Mesendoderm (in vitro differentiated cells): ENCODE data around the gene FBXO22.
"Not testable (repeated sequence)": the region's sequence is repeated elsewhere in the genome, so short reads cannot be mapped to it uniquely, and the experiment has no call there.

Experiments used
- DNase-seq: peaks from one replicate; pipeline ENCODE4 v3.0.0; 2013
- H2AK5ac ChIP-seq: 2 replicates; pipeline ENCODE4 v1.6.1; 2013; ENCODE audit warnings: low read length, inconsistent platforms
- H2BK120ac ChIP-seq: 2 replicates; pipeline ENCODE4 v1.6.1; 2013; ENCODE audit warnings: low read depth, mild to moderate bottlenecking, low read length, moderate library complexity, mixed read lengths
- H2BK15ac ChIP-seq: replicated peaks from 2 replicates; pipeline ENCODE4 v1.6.1; 2013; ENCODE audit warnings: low read depth, mild to moderate bottlenecking, moderate library complexity
- H2BK5ac ChIP-seq: 2 replicates; pipeline ENCODE4 v1.6.1; 2013; ENCODE audit warnings: low read length, inconsistent platforms
- H3K18ac ChIP-seq: 2 replicates; pipeline ENCODE4 v1.6.1; 2013; ENCODE audit warnings: mild to moderate bottlenecking, low read length, mixed read lengths
- H3K23ac ChIP-seq: one replicate; pipeline ENCODE4 v1.6.1; 2013; ENCODE audit warnings: low read length
- H3K27ac ChIP-seq: 2 replicates; pipeline ENCODE4 v1.5.1; 2013; ENCODE audit warnings: low read depth, mild to moderate bottlenecking, inconsistent platforms, low read length, moderate library complexity
- H3K27me3 ChIP-seq: 2 replicates; pipeline ENCODE4 v1.6.1; 2013; ENCODE audit warnings: low read length, control low read depth, mild to moderate bottlenecking, inconsistent platforms; ENCODE audit not compliant: insufficient read depth, poor library complexity
- H3K36me3 ChIP-seq: 2 replicates; pipeline ENCODE4 v1.6.1; 2013; ENCODE audit warnings: low read length, inconsistent platforms; ENCODE audit not compliant: control insufficient read depth, insufficient read depth
- H3K4ac ChIP-seq: one replicate; pipeline ENCODE4 v1.6.1; 2013; ENCODE audit warnings: low read depth, mild to moderate bottlenecking, low read length, moderate library complexity
- H3K4me1 ChIP-seq: 2 replicates; pipeline ENCODE4 v1.6.1; 2013; ENCODE audit warnings: low read depth, low read length, inconsistent platforms; ENCODE audit not compliant: control insufficient read depth
- H3K4me2 ChIP-seq: 2 replicates; pipeline ENCODE4 v1.6.1; 2013; ENCODE audit warnings: low read length
- H3K4me3 ChIP-seq: 2 replicates; pipeline ENCODE4 v1.5.1; 2013; ENCODE audit warnings: mild to moderate bottlenecking, low read length
- H3K56ac ChIP-seq: one replicate; pipeline ENCODE4 v1.6.1; 2013; ENCODE audit warnings: low read length
- H3K79me1 ChIP-seq: 2 replicates; pipeline ENCODE4 v1.6.1; 2013; ENCODE audit warnings: low read length, inconsistent platforms
- H3K79me2 ChIP-seq: 2 replicates; pipeline ENCODE4 v1.6.1; 2013; ENCODE audit warnings: mild to moderate bottlenecking, low read length; ENCODE audit not compliant: control insufficient read depth, insufficient read depth
- H3K9ac ChIP-seq: 2 replicates; pipeline ENCODE4 v1.6.1; 2013; ENCODE audit warnings: low read length, inconsistent platforms
- H4K5ac ChIP-seq: one replicate; pipeline ENCODE4 v1.6.1; 2013; ENCODE audit warnings: low read length
- H4K8ac ChIP-seq: one replicate; pipeline ENCODE4 v1.6.1; 2013; ENCODE audit warnings: low read depth, mild to moderate bottlenecking, control low read depth, low read length, moderate library complexity
- WGBS: extraction: QIAGEN DNeasy Blood & Tissue Kit; methylation state at CpG from one replicate; pipeline ENCODE4 v1.1.7; 2013; ENCODE audit warnings: low lambda C conversion rate, missing lambda C conversion rate; ENCODE audit not compliant: insufficient coverage; ENCODE audit errors: extremely low coverage; 5-methylcytosine and 5-hydroxymethylcytosine counted together

The FBXO22 gene

DNA sequence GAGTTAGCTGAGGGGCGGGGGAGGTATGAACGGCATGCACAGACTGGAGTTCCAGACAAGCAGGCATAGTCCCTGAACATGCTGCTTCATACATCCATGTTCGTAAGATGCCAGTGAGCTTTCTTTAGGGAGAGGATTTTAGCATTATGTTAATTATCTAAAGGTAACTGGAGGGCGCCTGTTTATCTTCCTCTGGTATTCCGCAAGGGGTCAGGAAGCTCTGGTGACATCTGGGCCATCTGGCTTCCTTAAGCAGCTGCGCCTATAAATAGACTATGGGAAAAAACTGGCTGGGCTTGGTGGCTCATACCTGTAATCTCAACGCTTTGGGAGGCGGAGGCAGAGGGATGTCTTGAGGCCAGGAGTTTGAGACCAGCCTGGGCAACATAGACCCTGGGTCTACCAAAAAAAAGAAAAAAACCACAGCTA, 1.5 kb upstream of the FBXO22 start:
- no peaks in the 10 kb centered on the region for H3K36me3 ChIP-seq
- WGBS, result no CpG with 5 or more reads among the region's 8 CpGs
- peaks cover 9% of the 10 kb centered on the region for H3K79me1 ChIP-seq
- H3K79me2 ChIP-seq, result peaks cover 17% of the 10 kb centered on the region
- no peak overlapping the region for H2AK5ac ChIP-seq
- no peak overlapping the region for H3K18ac ChIP-seq
- H3K56ac ChIP-seq, result peak overlapping the region; percentile 79
- DNase-seq, result peak; percentile 98
- H3K4me2 ChIP-seq, result no peak overlapping the region
- H4K8ac ChIP-seq, result no peak overlapping the region
- peak overlapping the region; percentile 7 for H3K27ac ChIP-seq
- H3K4ac ChIP-seq, result no peak overlapping the region
- peak overlapping the region; percentile 48 for H3K9ac ChIP-seq
- H2BK15ac ChIP-seq, result no peak overlapping the region
- no peak overlapping the region for H2BK120ac ChIP-seq
- H3K23ac ChIP-seq, result no peak overlapping the region
- H4K5ac ChIP-seq, result no peak overlapping the region
- H3K27me3 ChIP-seq, result no peaks in the 10 kb centered on the region
- no peak overlapping the region for H3K4me3 ChIP-seq
- no peak overlapping the region for H2BK5ac ChIP-seq
- H3K4me1 ChIP-seq, result peaks cover 15% of the 10 kb centered on the region

DNA sequence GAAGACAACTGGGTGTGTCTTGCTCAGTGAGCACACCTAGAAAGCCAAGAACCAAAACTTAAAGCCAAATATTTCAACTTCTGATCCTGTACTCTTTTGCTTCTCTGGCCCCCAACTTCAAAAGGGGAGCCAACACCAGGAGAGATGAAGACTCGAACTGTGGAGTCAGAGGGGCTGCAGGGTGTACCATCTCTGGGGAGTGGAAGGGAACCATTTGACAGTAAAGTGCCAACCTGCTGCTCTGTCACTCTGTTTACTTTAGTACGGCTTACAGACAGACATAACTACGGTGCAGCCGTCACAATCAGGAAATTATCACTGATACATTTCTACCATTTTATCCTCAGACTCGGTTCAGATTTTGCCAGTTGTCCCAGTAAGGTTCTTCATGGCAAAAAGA, 1.6 kb downstream of the FBXO22 start:
- no peak overlapping the region for H3K4me3 ChIP-seq
- H3K36me3 ChIP-seq, result no peaks in the 10 kb centered on the region
- no peak overlapping the region for H2AK5ac ChIP-seq
- H4K5ac ChIP-seq, result no peak overlapping the region
- peaks cover 15% of the 10 kb centered on the region for H3K4me1 ChIP-seq
- H3K79me2 ChIP-seq, result peaks cover 26% of the 10 kb centered on the region
- H3K27me3 ChIP-seq, result no peaks in the 10 kb centered on the region
- no peak overlapping the region for H2BK5ac ChIP-seq
- H3K23ac ChIP-seq, result peak overlapping the region; percentile 53
- no peak overlapping the region for H3K27ac ChIP-seq
- no peak overlapping the region for H4K8ac ChIP-seq
- H3K4ac ChIP-seq, result no peak overlapping the region
- H3K9ac ChIP-seq, result peak overlapping the region; percentile 14
- no peak for DNase-seq
- H3K56ac ChIP-seq, result no peak overlapping the region
- WGBS, result no CpG with 5 or more reads among the region's 5 CpGs
- no peak overlapping the region for H3K18ac ChIP-seq
- H3K4me2 ChIP-seq, result peak overlapping the region; percentile 9
- H2BK120ac ChIP-seq, result no peak overlapping the region
- H2BK15ac ChIP-seq, result no peak overlapping the region
- peaks cover 13% of the 10 kb centered on the region for H3K79me1 ChIP-seq

DNA sequence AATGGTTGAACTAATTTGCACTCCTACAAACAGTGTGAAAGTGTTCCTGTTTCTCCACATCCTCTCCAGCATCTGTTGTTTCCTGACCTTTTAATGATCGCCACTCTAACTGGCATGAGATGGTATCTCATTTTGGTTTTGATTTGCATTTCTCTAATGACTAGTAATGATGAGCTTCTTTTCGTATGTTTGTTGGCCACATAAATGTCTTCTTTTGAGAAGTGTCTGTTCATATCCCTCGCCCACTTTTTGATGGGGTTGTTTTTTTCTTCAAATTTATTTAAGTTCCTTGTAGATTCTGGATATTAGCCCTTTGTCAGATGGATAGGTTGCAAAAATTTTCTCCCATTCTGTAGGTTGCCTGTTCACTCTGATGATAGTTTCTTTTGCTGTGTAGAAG, 6.7 kb downstream of the FBXO22 start:
- not testable (repeated sequence) for H3K36me3 ChIP-seq, H3K27ac ChIP-seq, H2AK5ac ChIP-seq, H3K23ac ChIP-seq, H3K4me1 ChIP-seq, H3K4me3 ChIP-seq, DNase-seq, H4K8ac ChIP-seq, H3K9ac ChIP-seq, H3K4me2 ChIP-seq, H2BK5ac ChIP-seq, H4K5ac ChIP-seq, H2BK120ac ChIP-seq, H3K4ac ChIP-seq, H2BK15ac ChIP-seq, H3K27me3 ChIP-seq, H3K56ac ChIP-seq, H3K18ac ChIP-seq
- Histone ChIP-seq H3K79me2 (peaks cover 23% of the 10 kb centered on the region), H3K79me1 (peaks cover 18% of the 10 kb centered on the region)
- WGBS, result no CpG with 5 or more reads among the region's 3 CpGs

DNA sequence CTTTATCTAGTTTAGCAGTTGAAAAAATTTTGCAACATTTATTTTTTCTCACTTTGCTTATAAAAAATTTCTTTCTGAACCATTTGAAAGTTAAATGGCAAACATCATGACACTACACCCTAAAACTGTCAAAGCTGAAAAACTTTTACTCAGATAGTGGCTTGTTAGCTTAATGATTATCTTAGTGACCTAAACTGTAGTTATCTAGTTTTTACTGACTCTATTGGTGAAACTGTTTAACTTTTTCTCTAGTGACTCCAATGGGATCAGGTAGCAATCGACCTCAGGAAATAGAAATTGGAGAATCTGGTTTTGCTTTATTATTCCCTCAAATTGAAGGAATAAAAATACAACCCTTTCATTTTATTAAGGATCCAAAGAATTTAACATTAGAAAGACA, 13.3 kb downstream of the FBXO22 start:
- peaks cover 12% of the 10 kb centered on the region for H3K79me1 ChIP-seq
- H3K4me3 ChIP-seq, result no peak overlapping the region
- no peak overlapping the region for H3K23ac ChIP-seq
- H3K4me2 ChIP-seq, result no peak overlapping the region
- no peak overlapping the region for H2BK120ac ChIP-seq
- H2BK5ac ChIP-seq, result no peak overlapping the region
- H3K79me2 ChIP-seq, result peaks cover 4% of the 10 kb centered on the region
- no peak overlapping the region for H4K5ac ChIP-seq
- H3K27me3 ChIP-seq, result no peaks in the 10 kb centered on the region
- no peak for DNase-seq
- no peak overlapping the region for H3K9ac ChIP-seq
- H3K27ac ChIP-seq, result no peak overlapping the region
- no peak overlapping the region for H2AK5ac ChIP-seq
- no peak overlapping the region for H4K8ac ChIP-seq
- H3K18ac ChIP-seq, result no peak overlapping the region
- no CpG with 5 or more reads among the region's 1 CpG for WGBS
- H2BK15ac ChIP-seq, result no peak overlapping the region
- no peak overlapping the region for H3K56ac ChIP-seq
- peaks cover 5% of the 10 kb centered on the region for H3K36me3 ChIP-seq
- H3K4ac ChIP-seq, result no peak overlapping the region
- H3K4me1 ChIP-seq, result no peaks in the 10 kb centered on the region

DNA sequence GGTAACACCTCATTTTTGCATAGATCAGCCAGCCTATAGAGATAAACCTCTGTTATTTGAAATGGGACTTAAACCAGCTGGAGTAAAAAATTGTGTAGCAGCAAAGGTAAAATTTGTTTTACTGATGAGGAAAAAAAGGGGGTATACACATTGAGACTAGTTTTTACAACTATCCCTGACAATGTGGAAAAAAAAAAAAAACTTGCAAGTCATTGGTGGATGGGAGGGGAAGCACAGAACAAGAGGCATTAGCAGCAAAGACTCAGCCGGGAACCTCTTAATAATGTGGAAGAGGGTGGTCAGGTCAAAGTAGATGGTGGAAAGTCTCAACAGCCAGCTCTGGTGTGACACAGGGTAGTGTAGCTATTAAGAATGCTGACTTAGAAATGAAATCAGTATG, 14.5 kb downstream of the FBXO22 start:
- WGBS, result no CpG with 5 or more reads among the region's 1 CpG
- Histone ChIP-seq H2AK5ac (no peak overlapping the region), H4K5ac (no peak overlapping the region), H2BK5ac (no peak overlapping the region), H3K9ac (no peak overlapping the region), H3K4me2 (no peak overlapping the region), H3K79me2 (peaks cover 10% of the 10 kb centered on the region), H3K4ac (no peak overlapping the region), H3K27ac (no peak overlapping the region), H3K36me3 (peaks cover 7% of the 10 kb centered on the region), H4K8ac (no peak overlapping the region), H3K27me3 (no peaks in the 10 kb centered on the region), H2BK120ac (no peak overlapping the region), H3K23ac (no peak overlapping the region), H3K79me1 (peaks cover 18% of the 10 kb centered on the region), H3K18ac (no peak overlapping the region), H2BK15ac (no peak overlapping the region), H3K4me3 (no peak overlapping the region), H3K4me1 (no peaks in the 10 kb centered on the region), H3K56ac (no peak overlapping the region)
- no peak for DNase-seq

DNA sequence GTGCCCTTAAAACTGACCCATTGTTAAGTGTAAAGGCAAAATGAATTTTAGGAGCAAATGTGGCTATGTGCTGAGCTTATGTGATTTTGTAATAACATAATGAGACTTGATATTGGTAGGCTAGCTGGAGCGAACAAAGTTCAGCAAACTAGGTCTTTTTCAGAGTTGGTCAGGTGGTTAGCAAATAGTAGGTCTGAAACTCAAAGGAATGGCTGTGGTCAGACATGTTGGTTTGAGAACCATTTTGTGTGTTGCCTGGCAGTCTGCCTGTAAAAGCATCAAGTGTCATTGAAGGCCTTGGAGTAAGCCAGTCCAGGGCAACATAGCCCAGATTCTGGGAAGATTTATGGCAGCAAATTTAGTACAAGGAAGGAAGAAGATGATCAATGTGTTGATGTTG, 16.4 kb downstream of the FBXO22 start:
- no CpG with 5 or more reads among the region's 1 CpG for WGBS
- no peak overlapping the region for H2BK120ac ChIP-seq
- H3K4me3 ChIP-seq, result no peak overlapping the region
- no peak overlapping the region for H3K23ac ChIP-seq
- H3K36me3 ChIP-seq, result peaks cover 2% of the 10 kb centered on the region
- H3K27me3 ChIP-seq, result no peaks in the 10 kb centered on the region
- no peak overlapping the region for H2BK15ac ChIP-seq
- H3K9ac ChIP-seq, result no peak overlapping the region
- H3K79me2 ChIP-seq, result peaks cover 10% of the 10 kb centered on the region
- H2AK5ac ChIP-seq, result no peak overlapping the region
- no peak overlapping the region for H3K4me2 ChIP-seq
- H3K79me1 ChIP-seq, result peaks cover 15% of the 10 kb centered on the region
- H3K27ac ChIP-seq, result no peak overlapping the region
- H3K4me1 ChIP-seq, result peaks cover 2% of the 10 kb centered on the region
- H2BK5ac ChIP-seq, result no peak overlapping the region
- H3K18ac ChIP-seq, result no peak overlapping the region
- H3K56ac ChIP-seq, result no peak overlapping the region
- H3K4ac ChIP-seq, result no peak overlapping the region
- no peak for DNase-seq
- no peak overlapping the region for H4K5ac ChIP-seq
- H4K8ac ChIP-seq, result no peak overlapping the region
